AG04449 (cell line): ENCODE measurements around the gene KCNJ12.

Experiments used
- CTCF ChIA-PET: fragments of 350-600 bp; formaldehyde crosslinking; extraction: SDS; loops from one replicate; lab custom pipeline; 2021; ENCODE audit warnings: antibody characterized with exemption; lab: Yijun Ruan, JAX
- POLR2A ChIA-PET: fragments of 400-600, 350-600 bp; formaldehyde crosslinking; extraction: SDS; loops from one replicate; lab custom pipeline; 2020; ENCODE audit warnings: antibody characterized with exemption, inconsistent platforms; lab: Yijun Ruan, JAX
- DNase-seq: peaks from one replicate; pipeline ENCODE4 v3.0.0-alpha.2; 2010; ENCODE audit warnings: low read depth, low spot score
- H3K4me3 ChIP-seq: 2 replicates; pipeline ENCODE4 v1.5.1; 2011; ENCODE audit warnings: low read depth, mild to moderate bottlenecking, control low read depth, low read length
- TF ChIP-seq, protein P1 (sequence below): IDR thresholded peaks from one replicate; pipeline ENCODE4 v1.5.1; 2011; ENCODE audit warnings: mild to moderate bottlenecking, moderate library complexity, low read length, control low read depth, inconsistent platforms; ENCODE audit not compliant: insufficient read depth; ENCODE audit errors: missing control alignments

The KCNJ12 gene

DNA sequence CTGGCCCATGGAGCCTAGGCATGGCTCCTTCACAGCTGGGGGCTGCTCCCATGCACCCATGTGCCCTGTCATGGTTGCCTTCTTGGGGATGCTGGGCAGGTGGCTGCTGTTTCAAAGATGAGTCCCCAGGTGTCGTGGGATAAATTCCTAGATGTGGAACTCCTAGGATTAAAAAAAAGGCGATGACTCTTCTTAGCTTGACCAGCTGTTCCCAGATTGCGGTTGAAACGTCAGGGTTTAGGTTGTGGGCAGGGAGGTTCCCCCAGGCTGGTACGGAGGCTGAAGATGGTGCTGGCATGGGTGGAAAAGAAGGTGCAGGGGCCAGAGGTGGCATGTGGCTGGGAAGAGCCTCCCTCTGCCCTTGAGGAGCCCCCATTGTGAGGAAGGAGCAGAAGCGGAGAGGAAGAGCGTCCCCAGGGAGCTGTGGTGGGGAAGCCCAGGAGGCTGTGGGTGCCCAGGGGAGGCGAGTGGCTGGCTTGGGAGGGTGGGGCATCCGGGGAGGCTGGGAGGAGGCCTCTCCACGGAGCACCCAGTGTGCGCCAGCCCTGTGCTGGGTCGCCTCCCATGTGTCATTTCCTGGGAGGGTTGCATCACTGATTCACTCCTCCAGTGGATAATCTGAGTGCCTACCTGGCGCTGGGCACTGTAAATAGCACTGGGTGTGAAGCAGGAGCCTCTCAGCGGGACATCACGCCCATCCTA, 7.5 kb upstream of the KCNJ12 start:
- H3K4me3 ChIP-seq: no peak overlapping the region
- CTCF ChIA-PET: no interaction called here
- DNase-seq: no peak
- TF ChIP-seq, protein P1, sequence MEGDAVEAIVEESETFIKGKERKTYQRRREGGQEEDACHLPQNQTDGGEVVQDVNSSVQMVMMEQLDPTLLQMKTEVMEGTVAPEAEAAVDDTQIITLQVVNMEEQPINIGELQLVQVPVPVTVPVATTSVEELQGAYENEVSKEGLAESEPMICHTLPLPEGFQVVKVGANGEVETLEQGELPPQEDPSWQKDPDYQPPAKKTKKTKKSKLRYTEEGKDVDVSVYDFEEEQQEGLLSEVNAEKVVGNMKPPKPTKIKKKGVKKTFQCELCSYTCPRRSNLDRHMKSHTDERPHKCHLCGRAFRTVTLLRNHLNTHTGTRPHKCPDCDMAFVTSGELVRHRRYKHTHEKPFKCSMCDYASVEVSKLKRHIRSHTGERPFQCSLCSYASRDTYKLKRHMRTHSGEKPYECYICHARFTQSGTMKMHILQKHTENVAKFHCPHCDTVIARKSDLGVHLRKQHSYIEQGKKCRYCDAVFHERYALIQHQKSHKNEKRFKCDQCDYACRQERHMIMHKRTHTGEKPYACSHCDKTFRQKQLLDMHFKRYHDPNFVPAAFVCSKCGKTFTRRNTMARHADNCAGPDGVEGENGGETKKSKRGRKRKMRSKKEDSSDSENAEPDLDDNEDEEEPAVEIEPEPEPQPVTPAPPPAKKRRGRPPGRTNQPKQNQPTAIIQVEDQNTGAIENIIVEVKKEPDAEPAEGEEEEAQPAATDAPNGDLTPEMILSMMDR: no peak
- POLR2A ChIA-PET: no interaction called here

GRCh38 chr17:21369395-21369794, 6.8 kb upstream of the KCNJ12 start:
- ChIA-PET POLR2A (no interaction called here), CTCF (no interaction called here)
- no peak for DNase-seq
- TF ChIP-seq, protein P1: no peak
- H3K4me3 ChIP-seq: no peak overlapping the region

GRCh38 chr17:21370430-21370829, 5.7 kb upstream of the KCNJ12 start:
- no peak for DNase-seq
- no peak overlapping the region for H3K4me3 ChIP-seq
- TF ChIP-seq, protein P1: no peak
- ChIA-PET CTCF (interaction anchor here (1.7 kb wide), 1 partner anchor 10 kb away, joined by 5 read pairs; no protein-coding TSS in a partner anchor), POLR2A (no interaction called here)

- no peak for DNase-seq
- no peak overlapping the region for H3K4me3 ChIP-seq
- POLR2A ChIA-PET: no interaction called here
- TF ChIP-seq, protein P1: no peak
- CTCF ChIA-PET: interaction anchor here (1.7 kb wide), 1 partner anchor 11 kb away, joined by 5 read pairs; no protein-coding TSS in a partner anchor
These were observed 4.6 kb upstream of the KCNJ12 start for GRCh38 chr17:21371511-21372081.

GRCh38 chr17:21372256-21372954, 3.8 kb upstream of the KCNJ12 start:
- TF ChIP-seq, protein P1: no peak
- CTCF ChIA-PET: no interaction called here
- H3K4me3 ChIP-seq: no peak overlapping the region
- POLR2A ChIA-PET: no interaction called here
- DNase-seq: no peak

DNA sequence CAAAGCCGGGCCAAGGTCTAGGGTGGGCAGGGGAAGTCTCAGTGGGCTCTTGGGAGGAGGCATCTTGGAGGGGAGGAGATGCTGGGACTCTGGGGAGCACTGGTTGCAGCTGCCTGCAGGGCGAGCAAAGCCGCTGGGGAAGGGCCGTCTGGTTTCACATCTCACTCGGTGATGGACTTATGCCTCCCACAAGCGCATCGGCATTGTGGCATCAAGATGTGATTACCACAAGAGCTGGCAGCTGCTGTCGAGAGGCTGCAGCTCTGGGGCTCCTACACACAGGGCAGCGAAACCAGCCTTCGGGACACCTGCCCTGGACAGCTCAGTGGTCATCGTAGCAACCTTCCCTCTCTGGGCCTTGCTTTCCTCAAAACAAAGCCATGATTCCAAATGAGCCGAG, 3.1 kb upstream of the KCNJ12 start:
- TF ChIP-seq, protein P1: no peak
- ChIA-PET CTCF (no interaction called here), POLR2A (no interaction called here)
- H3K4me3 ChIP-seq: no peak overlapping the region
- no peak for DNase-seq
